H9 (cell line): ENCODE results near the gene FBXL20. TPM values are rescaled to one million over a fixed set of nuclear protein-coding genes. Genes with fewer than 3 reads are reported as not detected.

Experiments used
- DNase-seq: peaks from one replicate; pipeline ENCODE4 v3.0.0-alpha.2; 2017
- H2AFZ ChIP-seq: one replicate; pipeline ENCODE4 v1.6.1; 2013; ENCODE audit warnings: mild to moderate bottlenecking, low read length, control low read depth, moderate library complexity
- H2AK5ac ChIP-seq: 2 replicates; pipeline ENCODE4 v1.6.1; 2013; ENCODE audit warnings: low read length, control low read depth, mixed read lengths; ENCODE audit not compliant: insufficient read length
- H2BK120ac ChIP-seq: one replicate; pipeline ENCODE4 v1.6.1; 2013; ENCODE audit warnings: low read depth, mild to moderate bottlenecking, low read length, control low read depth, inconsistent platforms; ENCODE audit not compliant: poor library complexity, severe bottlenecking
- H2BK12ac ChIP-seq: 2 replicates; pipeline ENCODE4 v1.6.1; 2013; ENCODE audit warnings: low read length, control low read depth, mixed read lengths, low read depth; ENCODE audit not compliant: insufficient read length
- H2BK15ac ChIP-seq: 2 replicates; pipeline ENCODE4 v1.6.1; 2013; ENCODE audit warnings: low read depth, low read length, control low read depth
- H2BK20ac ChIP-seq: one replicate; pipeline ENCODE4 v1.6.1; 2013; ENCODE audit warnings: low read depth, mild to moderate bottlenecking, low read length, control low read depth, inconsistent platforms; ENCODE audit not compliant: poor library complexity, severe bottlenecking
- H2BK5ac ChIP-seq: 2 replicates; pipeline ENCODE4 v1.6.1; 2013; ENCODE audit warnings: low read length, control low read depth, mixed read lengths; ENCODE audit not compliant: insufficient read length
- H3K14ac ChIP-seq: 2 replicates; pipeline ENCODE4 v1.6.1; 2013; ENCODE audit warnings: low read length, control low read depth; ENCODE audit not compliant: insufficient read depth
- H3K18ac ChIP-seq: 2 replicates; pipeline ENCODE4 v1.6.1; 2013; ENCODE audit warnings: low read depth, mild to moderate bottlenecking, mixed read lengths, low read length, control low read depth; ENCODE audit not compliant: insufficient read length
- H3K23ac ChIP-seq: 2 replicates; pipeline ENCODE4 v1.6.1; 2013; ENCODE audit warnings: low read length, control low read depth, mixed read lengths, low read depth; ENCODE audit not compliant: insufficient read length
- H3K23me2 ChIP-seq: 2 replicates; pipeline ENCODE4 v1.6.1; 2013; ENCODE audit warnings: low read depth, mild to moderate bottlenecking, mixed read lengths, low read length, control low read depth; ENCODE audit not compliant: insufficient read length, poor library complexity, severe bottlenecking
- H3K27ac ChIP-seq: 2 replicates; pipeline ENCODE4 v1.5.1; 2013; ENCODE audit warnings: low read length, control low read depth, mixed read lengths, low read depth; ENCODE audit not compliant: insufficient read length
- H3K27me3 ChIP-seq: 2 replicates; pipeline ENCODE4 v1.6.1; 2013; ENCODE audit warnings: low read length, control low read depth, inconsistent platforms; ENCODE audit not compliant: insufficient read depth
- H3K4ac ChIP-seq: 2 replicates; pipeline ENCODE4 v1.6.1; 2013; ENCODE audit warnings: low read depth, mild to moderate bottlenecking, control low read depth, inconsistent platforms, low read length, moderate library complexity
- H3K4me1 ChIP-seq: 2 replicates; pipeline ENCODE4 v1.6.1; 2013; ENCODE audit warnings: low read length, control low read depth, inconsistent platforms; ENCODE audit not compliant: insufficient read depth
- H3K4me2 ChIP-seq: 2 replicates; pipeline ENCODE4 v1.6.1; 2013; ENCODE audit warnings: low read length, control low read depth, mixed read lengths; ENCODE audit not compliant: insufficient read length, insufficient read depth
- H3K56ac ChIP-seq: 2 replicates; pipeline ENCODE4 v1.6.1; 2013; ENCODE audit warnings: low read depth, mild to moderate bottlenecking, mixed read lengths, low read length, control low read depth; ENCODE audit not compliant: insufficient read length
- H3K79me1 ChIP-seq: 2 replicates; pipeline ENCODE4 v1.6.1; 2013; ENCODE audit warnings: low read depth, mild to moderate bottlenecking, moderate library complexity, low read length, control low read depth, inconsistent platforms; ENCODE audit not compliant: insufficient read depth, poor library complexity, severe bottlenecking
- H3K79me2 ChIP-seq: 2 replicates; pipeline ENCODE4 v1.6.1; 2013; ENCODE audit warnings: low read length, control low read depth, inconsistent platforms; ENCODE audit not compliant: insufficient read depth
- H3K9ac ChIP-seq: 2 replicates; pipeline ENCODE4 v1.6.1; 2013; ENCODE audit warnings: low read length, control low read depth, mixed read lengths; ENCODE audit not compliant: insufficient read length; ENCODE audit errors: extremely low read depth
- H3K9me3 ChIP-seq: one replicate; pipeline ENCODE4 v1.6.1; 2013; ENCODE audit warnings: low read depth, low read length, inconsistent platforms; ENCODE audit not compliant: control insufficient read depth
- H3T11ph ChIP-seq: one replicate; pipeline ENCODE4 v1.6.1; 2013; ENCODE audit warnings: mild to moderate bottlenecking, low read length, control low read depth, inconsistent platforms
- H4K20me1 ChIP-seq: one replicate; pipeline ENCODE4 v1.6.1; 2013; ENCODE audit not compliant: control insufficient read depth, insufficient read length, insufficient read depth
- H4K5ac ChIP-seq: 2 replicates; pipeline ENCODE4 v1.6.1; 2013; ENCODE audit warnings: low read depth, mild to moderate bottlenecking, mixed read lengths, low read length, control low read depth; ENCODE audit not compliant: insufficient read length
- H4K8ac ChIP-seq: replicated peaks from 2 replicates; pipeline ENCODE4 v1.6.1; 2013; ENCODE audit warnings: low read length, control low read depth, mixed read lengths, low read depth; ENCODE audit not compliant: insufficient read length
- H4K91ac ChIP-seq: 2 replicates; pipeline ENCODE4 v1.6.1; 2013; ENCODE audit warnings: low read depth, mild to moderate bottlenecking, moderate library complexity, mixed read lengths, low read length, control low read depth; ENCODE audit not compliant: insufficient read length
- H3K27ac Mint-ChIP-seq, 3 experiments: 2 replicates in 2 of 3; 3 replicates in 1 of 3; pipeline ENCODE4 v1.8.0; 2020 to 2021; ENCODE audit warnings: mixed read lengths in 3 of 3, mild to moderate bottlenecking in 1 of 3, moderate library complexity in 1 of 3
- H3K27me3 Mint-ChIP-seq: 2 replicates; pipeline ENCODE4 v1.8.0; 2021; ENCODE audit warnings: low read depth, mild to moderate bottlenecking, moderate library complexity, mixed read lengths
- H3K36me3 Mint-ChIP-seq, 3 experiments: 2 replicates in 2 of 3; 3 replicates in 1 of 3; pipeline ENCODE4 v1.8.0; 2020 to 2021; ENCODE audit warnings: low read depth in 3 of 3, mixed read lengths in 3 of 3; ENCODE audit not compliant: insufficient read depth in 1 of 3
- H3K4me1 Mint-ChIP-seq, 2 experiments: 2 replicates each; pipeline ENCODE4 v1.8.0; 2020; ENCODE audit warnings: mixed read lengths in 2 of 2
- H3K4me3 Mint-ChIP-seq, 2 experiments: 2 replicates in 1 of 2; 3 replicates in 1 of 2; pipeline ENCODE4 v1.8.0; 2020 to 2021; ENCODE audit warnings: mild to moderate bottlenecking in 2 of 2, mixed read lengths in 2 of 2, moderate library complexity in 1 of 2
- H3K9me3 Mint-ChIP-seq, 2 experiments: 2 replicates in 1 of 2; 3 replicates in 1 of 2; pipeline ENCODE4 v1.8.0; 2020; ENCODE audit warnings: mild to moderate bottlenecking in 2 of 2, mixed read lengths in 2 of 2, moderate library complexity in 1 of 2
- WGBS: extraction: QIAGEN DNeasy Blood & Tissue Kit; methylation state at CpG from one replicate; pipeline ENCODE4 v1.1.7; 2013; ENCODE audit warnings: missing lambda C conversion rate, low lambda C conversion rate, mixed read lengths; ENCODE audit not compliant: insufficient read length; ENCODE audit errors: extremely low coverage; 5-methylcytosine and 5-hydroxymethylcytosine counted together
- total RNA-seq: library from RNA; stranded (reverse); gene quantifications from 2 replicates; pipeline ENCODE4 v1.2.1, GENCODE V29; 2021
- TF ChIP-seq, protein P1 (sequence below): fragments of 200-600 bp; sonication (generic); conservative IDR thresholded peaks from 3 replicates; pipeline ENCODE4 v1.8.0; 2021; ENCODE audit warnings: antibody characterized with exemption, mild to moderate bottlenecking

FBXL20 gene
- total RNA-seq, 1 experiment from 2014 or later = 18.4 TPM

DNA sequence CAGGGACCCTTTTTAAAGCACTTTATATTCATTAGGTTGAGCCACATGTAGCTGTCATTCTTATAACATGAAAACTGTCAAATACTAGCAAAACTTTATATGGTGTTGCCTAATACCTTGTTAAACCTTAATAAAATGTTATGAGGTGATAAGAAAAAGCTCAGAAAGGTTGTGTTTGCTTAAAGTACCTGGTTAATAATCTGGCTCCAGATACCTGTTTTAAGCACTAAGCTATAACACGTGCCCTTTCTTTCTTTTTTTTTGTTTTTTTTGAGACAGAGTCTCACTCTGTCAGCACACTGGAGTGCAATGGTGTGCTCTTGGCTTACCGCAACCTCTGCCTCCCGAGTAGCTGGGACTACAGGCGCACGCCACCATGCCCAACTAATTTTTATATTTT is 116.7 kb downstream of the FBXL20 start:
- no peaks in the 10 kb centered on the region for H4K20me1 ChIP-seq
- no peaks in the 10 kb centered on the region for H3K27me3 Mint-ChIP-seq
- no peak overlapping the region for H3K4me3 Mint-ChIP-seq
- no peak overlapping the region for H3K27ac ChIP-seq
- no peak overlapping the region for H2BK5ac ChIP-seq
- H2AK5ac ChIP-seq = no peak overlapping the region
- no peaks in the 10 kb centered on the region for H3K9me3 ChIP-seq
- no peak overlapping the region for H4K8ac ChIP-seq
- no peak overlapping the region for H3K18ac ChIP-seq
- no peak overlapping the region for H2BK120ac ChIP-seq
- H3K4ac ChIP-seq = no peak overlapping the region
- WGBS = no CpG with 5 or more reads among the region's 5 CpGs
- TF ChIP-seq, protein P1, sequence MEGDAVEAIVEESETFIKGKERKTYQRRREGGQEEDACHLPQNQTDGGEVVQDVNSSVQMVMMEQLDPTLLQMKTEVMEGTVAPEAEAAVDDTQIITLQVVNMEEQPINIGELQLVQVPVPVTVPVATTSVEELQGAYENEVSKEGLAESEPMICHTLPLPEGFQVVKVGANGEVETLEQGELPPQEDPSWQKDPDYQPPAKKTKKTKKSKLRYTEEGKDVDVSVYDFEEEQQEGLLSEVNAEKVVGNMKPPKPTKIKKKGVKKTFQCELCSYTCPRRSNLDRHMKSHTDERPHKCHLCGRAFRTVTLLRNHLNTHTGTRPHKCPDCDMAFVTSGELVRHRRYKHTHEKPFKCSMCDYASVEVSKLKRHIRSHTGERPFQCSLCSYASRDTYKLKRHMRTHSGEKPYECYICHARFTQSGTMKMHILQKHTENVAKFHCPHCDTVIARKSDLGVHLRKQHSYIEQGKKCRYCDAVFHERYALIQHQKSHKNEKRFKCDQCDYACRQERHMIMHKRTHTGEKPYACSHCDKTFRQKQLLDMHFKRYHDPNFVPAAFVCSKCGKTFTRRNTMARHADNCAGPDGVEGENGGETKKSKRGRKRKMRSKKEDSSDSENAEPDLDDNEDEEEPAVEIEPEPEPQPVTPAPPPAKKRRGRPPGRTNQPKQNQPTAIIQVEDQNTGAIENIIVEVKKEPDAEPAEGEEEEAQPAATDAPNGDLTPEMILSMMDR = no peak
- H3K4me2 ChIP-seq = no peak overlapping the region
- no peaks in the 10 kb centered on the region; the same call in 1 of the 2 replicates for H3K4me1 ChIP-seq
- H2BK20ac ChIP-seq = no peak overlapping the region
- H3K9ac ChIP-seq = no peak overlapping the region
- no peak overlapping the region for H4K91ac ChIP-seq
- no peak for DNase-seq
- no peaks in the 10 kb centered on the region for H3K36me3 Mint-ChIP-seq
- H3K9me3 Mint-ChIP-seq = no peaks in the 10 kb centered on the region
- no peak overlapping the region for H2BK12ac ChIP-seq
- H3K4me1 Mint-ChIP-seq = peaks cover 7 to 11% of the 10 kb centered on the region in 2 experiments
- H3K79me1 ChIP-seq = no peaks in the 10 kb centered on the region
- H3K23ac ChIP-seq = no peak overlapping the region
- H3K56ac ChIP-seq = no peak overlapping the region
- no peak overlapping the region for H2BK15ac ChIP-seq
- no peak overlapping the region for H4K5ac ChIP-seq
- no peak overlapping the region for H3T11ph ChIP-seq
- no peak overlapping the region; a peak in 1 of 7 replicates for H3K27ac Mint-ChIP-seq
- H3K79me2 ChIP-seq = no peaks in the 10 kb centered on the region
- H3K23me2 ChIP-seq = no peaks in the 10 kb centered on the region
- no peak overlapping the region for H2AFZ ChIP-seq
- H3K27me3 ChIP-seq = no peaks in the 10 kb centered on the region
- no peak overlapping the region for H3K14ac ChIP-seq
